Measurements from ENCODE around the gene EIF2AK2.
"Not testable (repeated sequence)": the region's sequence is repeated elsewhere in the genome, so short reads cannot be mapped to it uniquely, and the experiment has no call there.

The EIF2AK2 gene

DNA sequence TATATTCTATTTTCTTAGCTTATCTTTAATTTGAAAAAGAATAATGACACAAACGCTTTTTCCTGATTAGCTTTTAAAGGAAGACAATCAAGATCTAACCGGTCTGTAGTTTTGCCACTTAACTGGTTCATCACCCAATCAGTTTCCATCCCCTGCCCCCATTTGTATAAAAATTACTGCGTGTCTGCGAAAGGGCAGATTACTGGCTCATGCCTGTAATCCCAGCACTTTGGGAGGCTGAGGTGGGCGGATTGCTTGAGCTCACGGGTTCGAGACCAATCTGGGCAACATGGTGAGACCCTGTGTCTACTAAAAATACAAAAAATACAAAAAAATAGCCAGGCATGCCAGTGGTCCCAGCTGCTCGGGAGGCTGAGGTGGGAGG is 41.9 kb upstream of the EIF2AK2 start:
- TF ChIP-seq CTCF (IDR thresholded peaks at IDR 0.05; ENCODE audit: borderline replicate concordance, control extremely low read depth, extremely low read depth, insufficient read depth, missing control alignments): no peak
- DNase-seq (ENCODE audit: low spot score): no peak
- in situ Hi-C loops (cut with MboI; ENCODE audit: low sequenced_read_pairs, unreplicated experiment): no loop called here

GRCh38 chr2:37196320-37197195 is 39.8 kb upstream of the EIF2AK2 start, which contains the start of gene CEBPZOS:
Gene CEBPZOS (plus strand): TSS chr2:37196496. CDS start chr2:37199705, 3,209 bp downstream.
- TF ChIP-seq CTCF (IDR thresholded peaks at IDR 0.05; ENCODE audit: borderline replicate concordance, control extremely low read depth, extremely low read depth, insufficient read depth, missing control alignments): no peak
- in situ Hi-C loops (cut with MboI; ENCODE audit: low sequenced_read_pairs, unreplicated experiment): no loop called here
- DNase-seq (ENCODE audit: low spot score): peak; percentile 92

GRCh38 chr2:37195862-37196319 is 39.1 kb upstream of the EIF2AK2 start:
- in situ Hi-C loops (cut with MboI; ENCODE audit: low sequenced_read_pairs, unreplicated experiment); DNase-seq (ENCODE audit: low spot score): not testable (repeated sequence)

DNA sequence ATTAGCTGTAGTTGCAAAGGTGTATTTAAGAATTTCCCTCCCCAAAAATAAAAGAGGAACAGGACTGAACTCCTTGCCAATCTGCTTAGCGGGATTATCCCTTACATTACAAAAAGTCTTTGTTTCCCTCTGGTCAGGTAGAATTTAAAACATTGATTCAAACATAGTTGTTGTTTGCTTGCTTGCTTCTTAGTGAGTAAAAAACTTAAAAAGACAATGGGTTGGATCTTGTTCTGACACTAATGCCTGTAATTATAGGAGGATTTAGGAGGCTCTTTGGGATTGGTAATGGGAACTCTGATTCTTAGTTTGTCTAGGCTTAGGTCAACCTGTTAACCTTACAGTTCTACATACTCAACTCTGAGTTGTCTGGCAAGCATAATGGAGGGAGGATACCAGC is 35.8 kb upstream of the EIF2AK2 start:
- no peak for DNase-seq (ENCODE audit: low spot score)
- in situ Hi-C loops (cut with MboI; ENCODE audit: low sequenced_read_pairs, unreplicated experiment): no loop called here
- no peak for TF ChIP-seq CTCF (IDR thresholded peaks at IDR 0.05; ENCODE audit: borderline replicate concordance, control extremely low read depth, extremely low read depth, insufficient read depth, missing control alignments)

GRCh38 chr2:37191747-37192146 is 35.0 kb upstream of the EIF2AK2 start:
- in situ Hi-C loops (cut with MboI; ENCODE audit: low sequenced_read_pairs, unreplicated experiment): no loop called here
- no peak for TF ChIP-seq CTCF (IDR thresholded peaks at IDR 0.05; ENCODE audit: borderline replicate concordance, control extremely low read depth, extremely low read depth, insufficient read depth, missing control alignments)
- no peak for DNase-seq (ENCODE audit: low spot score)

DNA sequence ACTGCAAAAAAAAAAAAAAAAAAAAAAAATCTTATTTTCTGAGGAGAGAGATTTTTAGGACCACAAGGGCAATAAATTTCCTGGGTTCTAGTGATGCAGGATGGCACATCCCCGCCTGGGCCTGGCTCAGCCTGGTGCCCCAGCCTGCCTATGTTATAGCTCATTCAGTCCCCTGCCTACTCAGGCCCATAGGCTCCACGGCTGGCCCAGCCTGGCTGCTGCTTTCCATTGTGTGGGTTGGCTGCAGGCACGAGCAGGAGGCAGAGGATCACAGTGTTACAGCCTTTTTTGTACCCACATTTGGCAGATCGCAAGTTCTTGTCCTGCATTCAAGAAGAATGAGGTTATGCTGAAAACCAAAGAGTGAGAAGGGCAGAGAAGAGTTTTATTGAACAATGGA is 34.5 kb upstream of the EIF2AK2 start:
- in situ Hi-C loops (cut with MboI; ENCODE audit: low sequenced_read_pairs, unreplicated experiment): no loop called here
- no peak for DNase-seq (ENCODE audit: low spot score)
- TF ChIP-seq CTCF (IDR thresholded peaks at IDR 0.05; ENCODE audit: borderline replicate concordance, control extremely low read depth, extremely low read depth, insufficient read depth, missing control alignments): no peak

GRCh38 chr2:37190290-37190689 is 33.5 kb upstream of the EIF2AK2 start:
- in situ Hi-C loops (cut with MboI; ENCODE audit: low sequenced_read_pairs, unreplicated experiment): no loop called here
- no peak for DNase-seq (ENCODE audit: low spot score)
- TF ChIP-seq CTCF (IDR thresholded peaks at IDR 0.05; ENCODE audit: borderline replicate concordance, control extremely low read depth, extremely low read depth, insufficient read depth, missing control alignments): no peak

All from GM13976 (cell line).